Measurements from ENCODE around the gene STK38L.
A peak's percentile ranks its signal among the peaks of the same experiment; 100 is the strongest.

STK38L gene

GRCh38 chr12:27316947-27317346, 72.9 kb downstream of the STK38L start:
- DNase-seq (ENCODE audit: low read depth in 3 of 3): no peak

DNA sequence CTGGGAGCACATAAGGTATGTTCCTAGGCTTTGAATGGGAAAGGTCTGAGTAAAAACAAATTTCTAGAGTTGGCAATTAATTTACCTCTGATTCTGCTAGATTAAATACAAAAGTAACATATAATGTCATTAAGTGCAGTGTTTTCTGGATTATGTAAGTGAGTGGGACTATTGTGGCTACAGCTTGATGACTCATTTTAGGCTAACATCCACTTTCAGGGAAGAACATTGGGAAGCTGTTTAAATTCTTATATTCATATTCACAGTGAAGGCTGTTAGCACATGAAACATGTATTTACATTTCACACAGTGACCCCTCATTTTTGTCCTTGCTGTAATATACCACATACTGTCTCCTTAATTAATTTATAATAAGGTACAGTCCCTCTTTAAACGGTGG, 75.3 kb downstream of the STK38L start:
- no peak for DNase-seq (ENCODE audit: low read depth in 3 of 3)

- DNase-seq (ENCODE audit: low read depth in 3 of 3): no peak
Measured at GRCh38 chr12:27319848-27320247, 75.8 kb downstream of the STK38L start.

GRCh38 chr12:27324530-27324929, 80.4 kb downstream of the STK38L start:
- DNase-seq (ENCODE audit: low read depth in 3 of 3): no peak

- no peak for DNase-seq (ENCODE audit: low read depth in 3 of 3)
Measured at GRCh38 chr12:27330846-27331245, 86.8 kb downstream of the STK38L start.

DNA sequence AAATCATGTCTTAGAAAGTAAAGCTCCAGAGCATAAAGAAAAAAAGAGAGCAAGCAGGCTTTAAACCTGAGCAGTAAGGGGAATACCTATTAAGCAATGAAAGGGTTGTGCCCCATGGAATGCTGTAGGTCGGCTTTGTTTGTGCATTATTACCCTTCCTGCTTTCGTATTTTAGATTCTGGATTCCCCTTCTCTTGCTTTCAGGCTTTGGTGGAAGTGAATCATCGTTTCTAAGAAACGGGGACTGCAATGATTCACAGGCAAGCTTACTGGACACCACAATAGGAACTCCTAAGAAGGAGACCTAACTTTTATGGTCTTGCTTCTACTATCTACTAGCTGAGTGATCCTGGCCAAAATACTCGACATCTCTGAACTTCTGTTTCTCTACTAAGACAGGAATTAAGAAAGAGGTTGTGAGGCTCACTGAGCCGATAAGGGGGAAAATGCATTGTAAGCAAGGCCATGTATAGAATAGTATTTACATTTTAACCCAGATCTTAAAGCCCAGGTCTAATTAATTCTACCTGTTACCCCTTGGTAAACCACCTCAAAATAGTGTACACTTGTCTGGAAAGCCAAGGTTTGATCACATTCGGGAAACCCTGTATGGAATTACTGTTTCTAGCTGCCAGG, 87.3 kb downstream of the STK38L start:
- peak in 1 of 3 experiments; percentile 25 for DNase-seq (ENCODE audit: low read depth in 3 of 3)

DNA sequence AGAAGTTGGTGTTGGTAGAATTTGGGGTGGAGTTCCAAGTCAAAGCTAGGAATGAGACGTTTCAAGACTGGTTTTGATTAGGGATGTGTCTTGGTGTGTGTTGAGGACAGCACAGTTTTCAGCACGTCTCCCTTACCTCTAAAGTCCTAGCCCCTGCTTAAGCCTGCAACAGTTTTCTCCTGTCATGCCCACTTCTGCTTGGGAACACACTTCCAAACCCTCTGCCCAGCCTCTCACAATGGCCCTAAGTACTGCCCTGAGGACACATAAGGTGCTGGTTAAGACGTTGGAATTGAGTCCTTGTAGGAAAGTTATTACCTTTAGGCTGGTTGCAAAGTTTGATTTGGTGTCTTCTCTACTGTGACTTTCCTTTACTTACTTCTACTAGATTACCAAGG, 87.8 kb downstream of the STK38L start:
- no peak for DNase-seq (ENCODE audit: low read depth in 3 of 3)

DNA sequence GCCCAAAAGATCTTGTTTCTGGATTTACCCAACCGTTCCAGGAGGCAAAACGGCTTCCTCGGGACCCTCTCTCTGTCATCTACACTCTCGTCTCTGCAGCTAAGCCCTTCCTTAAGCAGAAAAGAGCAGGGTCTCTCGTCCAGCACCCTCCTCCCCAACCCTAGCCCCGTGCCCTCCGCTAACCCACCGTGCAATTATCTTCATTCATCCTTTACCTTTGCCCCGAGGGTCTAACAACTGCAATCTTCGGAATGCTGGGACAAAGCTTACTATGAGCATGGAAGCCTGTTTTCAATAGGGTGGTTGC, 88.3 kb downstream of the STK38L start:
- no peak for DNase-seq (ENCODE audit: low read depth in 3 of 3)

DNA sequence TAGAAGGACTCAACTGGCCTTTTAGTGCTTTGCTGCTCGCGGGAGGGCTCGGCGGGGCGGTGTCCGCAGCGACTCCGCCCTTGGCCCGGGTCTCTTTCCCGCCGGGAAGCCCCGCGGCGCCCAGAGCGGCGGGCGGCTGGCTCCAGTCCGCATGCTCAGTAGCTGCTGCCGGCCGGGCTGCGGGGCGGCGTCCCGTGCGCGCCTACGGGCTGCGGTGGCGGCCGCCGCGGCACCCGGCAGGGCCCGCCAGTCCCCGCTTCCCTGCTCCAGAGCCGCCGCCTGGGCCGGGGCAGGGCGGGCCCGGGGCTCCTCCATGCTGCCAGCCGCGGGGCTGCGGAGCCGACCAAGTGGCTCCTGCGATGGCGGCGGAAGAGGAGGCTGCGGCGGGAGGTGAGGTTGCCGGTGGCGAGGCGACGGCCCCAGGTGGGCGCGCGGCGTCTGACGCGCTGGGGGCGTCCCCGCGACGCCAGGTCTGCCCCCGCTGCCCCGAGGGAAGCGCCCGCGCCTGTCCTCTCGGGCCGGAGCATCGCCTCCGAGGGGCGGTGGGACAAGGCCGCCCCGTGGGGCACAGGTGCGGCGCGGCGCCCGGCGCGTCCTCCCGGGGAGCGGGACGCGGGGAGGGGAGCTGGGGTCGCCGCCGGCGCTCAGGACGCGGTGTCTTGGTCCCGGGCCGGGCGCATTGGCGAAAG, 88.8 kb downstream of the STK38L start, which contains the start of gene BMAL2:
Gene BMAL2, plus strand, starts transcription at position 123 of the 689 bp plus-strand sequence. Its CDS starts 237 bp downstream, at position 360.
- DNase-seq (ENCODE audit: low read depth in 3 of 3): peak in 1 of 3 experiments; percentile 38

DNA sequence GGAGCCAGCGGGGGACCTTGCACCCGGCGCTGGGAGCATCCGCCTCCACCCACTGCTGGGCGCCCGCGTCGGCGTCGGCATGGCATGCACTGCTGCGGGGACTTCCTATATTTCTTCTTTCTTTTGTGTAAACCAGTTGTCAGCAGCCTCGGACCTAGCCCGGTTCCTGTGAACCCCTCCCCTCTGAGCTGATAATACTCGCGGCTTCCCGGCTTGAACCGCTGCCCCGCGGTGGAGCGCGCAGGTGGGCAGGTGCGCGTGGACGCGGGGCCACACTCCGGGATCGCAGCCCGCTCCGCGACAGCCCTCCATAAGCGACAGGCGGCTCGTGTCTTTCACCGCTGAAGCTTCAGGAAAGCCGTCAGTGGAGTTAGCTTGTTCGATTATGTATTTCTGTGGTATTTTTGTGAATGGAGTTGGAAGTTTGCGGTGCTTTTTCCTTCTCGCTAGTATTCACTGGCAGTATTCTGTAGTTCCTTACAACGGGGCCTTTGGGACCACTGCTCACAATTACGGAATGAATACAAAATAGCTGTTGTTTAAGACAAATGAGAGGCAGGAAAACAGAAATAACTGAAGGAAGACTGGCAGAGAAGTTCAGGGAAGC, 89.4 kb downstream of the STK38L start:
- peak in 1 of 3 experiments; percentile 35 for DNase-seq (ENCODE audit: low read depth in 3 of 3)

DNA sequence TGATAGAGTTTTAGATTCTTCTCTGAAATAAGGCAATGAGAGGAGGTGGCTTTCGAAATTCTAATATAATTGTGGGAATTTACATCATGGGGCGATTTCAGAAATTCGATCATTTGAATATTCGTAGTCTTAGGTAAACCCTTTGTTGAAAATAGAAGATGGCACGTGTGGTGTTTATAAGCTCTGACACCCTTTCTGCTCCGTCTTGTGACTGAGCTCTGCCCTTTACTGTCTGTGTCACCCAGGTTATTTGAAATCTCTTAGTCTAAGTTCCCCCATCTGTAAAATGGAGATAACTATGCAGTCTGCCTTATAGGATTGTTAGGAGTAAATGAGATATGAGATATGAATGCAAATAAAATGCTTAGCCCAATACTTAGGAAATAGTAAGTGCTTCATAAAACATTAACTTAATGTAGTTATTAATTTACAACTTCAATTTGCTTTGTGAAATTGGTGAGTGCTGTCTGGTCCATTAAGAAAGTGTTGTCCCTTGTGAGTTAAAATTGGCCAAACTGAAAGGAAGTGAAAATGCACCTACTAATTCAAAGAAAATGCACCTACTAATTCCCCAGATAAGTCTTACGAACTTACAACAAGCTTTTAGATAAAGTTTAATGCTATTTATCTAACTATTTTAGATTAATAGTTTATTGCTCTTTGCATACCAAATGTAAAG, 90.1 kb downstream of the STK38L start:
- no peak for DNase-seq (ENCODE audit: low read depth in 3 of 3)

DNA sequence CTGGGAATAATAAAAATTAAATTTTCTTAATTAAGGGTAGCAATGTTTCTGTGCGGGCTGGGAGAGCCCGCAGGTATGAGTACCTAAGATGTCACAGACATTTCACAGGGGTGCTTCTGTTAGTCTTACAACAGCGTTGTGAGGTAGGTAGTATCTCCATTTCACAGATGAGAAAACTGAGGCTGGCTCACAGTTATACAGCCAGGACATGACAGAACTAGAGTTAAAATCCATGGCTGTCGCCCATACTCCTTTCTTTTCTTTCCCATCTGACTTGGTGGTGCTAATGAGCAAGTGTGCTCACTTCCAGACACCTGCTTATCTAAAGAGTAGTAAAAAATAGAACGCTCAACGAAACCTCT, 90.6 kb downstream of the STK38L start:
- DNase-seq (ENCODE audit: low read depth in 3 of 3): no peak

DNA sequence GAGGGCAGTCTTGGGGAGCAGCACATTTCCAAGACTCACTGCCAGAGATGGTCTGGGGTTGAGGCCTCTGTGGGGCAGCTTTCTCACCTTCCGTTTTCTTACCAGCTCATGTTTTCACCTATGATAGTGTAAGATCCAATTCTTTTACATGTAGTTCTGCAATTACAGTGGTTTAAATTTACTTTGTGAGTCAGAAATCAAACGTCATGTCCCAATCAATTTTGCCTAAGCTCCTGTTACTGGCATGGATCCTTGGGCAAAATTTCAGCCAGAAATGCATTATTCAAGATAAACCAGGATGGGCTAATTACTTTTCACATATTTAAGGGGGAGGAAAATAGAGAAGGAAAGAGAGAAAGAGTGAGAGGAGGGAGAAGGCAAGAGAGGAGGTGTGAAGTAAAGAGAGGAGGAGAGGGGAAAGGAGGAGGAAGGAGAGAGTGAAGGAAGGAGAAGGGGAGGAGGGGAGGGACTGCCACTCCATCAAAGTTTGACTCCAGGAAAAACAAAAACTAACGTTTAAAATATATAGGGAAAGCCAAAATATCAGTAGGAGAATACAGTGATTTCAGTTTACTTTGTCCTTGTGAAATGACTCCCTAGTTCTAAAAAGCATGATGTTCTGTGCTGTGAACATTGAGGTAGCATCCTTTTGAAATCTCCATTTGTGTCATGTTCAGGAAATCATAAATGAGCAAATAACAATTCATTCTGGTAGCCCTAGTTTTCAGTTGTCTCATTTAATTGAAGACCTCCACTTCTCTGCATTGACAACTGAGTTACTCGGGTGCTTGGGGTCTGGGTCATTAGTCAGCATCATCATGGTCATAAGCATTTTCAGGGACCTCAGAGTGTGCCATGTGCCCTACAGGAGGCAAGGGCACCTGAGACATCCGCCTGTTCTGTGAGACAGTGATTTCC, 91.5 kb downstream of the STK38L start:
- no peak for DNase-seq (ENCODE audit: low read depth in 3 of 3)

GRCh38 chr12:27336282-27336653, 92.2 kb downstream of the STK38L start:
- DNase-seq (ENCODE audit: low read depth in 3 of 3): no peak

DNA sequence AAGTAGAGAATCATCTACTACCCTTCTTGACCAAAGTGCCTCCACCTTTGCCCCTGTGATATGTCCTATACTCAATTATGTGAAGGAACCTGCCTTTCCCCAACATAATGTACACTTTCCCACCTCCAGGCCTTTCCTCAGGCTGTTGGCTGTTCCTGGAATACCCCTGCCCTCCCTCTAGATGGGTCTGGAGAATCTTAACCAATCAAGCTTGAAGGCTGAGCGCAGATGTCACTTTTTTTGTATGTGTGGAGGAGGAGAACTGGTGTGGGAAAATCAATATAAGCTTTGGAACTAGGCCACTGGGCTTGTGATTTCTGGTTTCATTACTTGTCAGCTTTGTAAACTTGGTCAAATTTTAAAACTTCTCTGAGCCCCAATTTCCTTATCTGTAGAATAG, 93.3 kb downstream of the STK38L start:
- no peak for DNase-seq (ENCODE audit: low read depth in 3 of 3)

DNA sequence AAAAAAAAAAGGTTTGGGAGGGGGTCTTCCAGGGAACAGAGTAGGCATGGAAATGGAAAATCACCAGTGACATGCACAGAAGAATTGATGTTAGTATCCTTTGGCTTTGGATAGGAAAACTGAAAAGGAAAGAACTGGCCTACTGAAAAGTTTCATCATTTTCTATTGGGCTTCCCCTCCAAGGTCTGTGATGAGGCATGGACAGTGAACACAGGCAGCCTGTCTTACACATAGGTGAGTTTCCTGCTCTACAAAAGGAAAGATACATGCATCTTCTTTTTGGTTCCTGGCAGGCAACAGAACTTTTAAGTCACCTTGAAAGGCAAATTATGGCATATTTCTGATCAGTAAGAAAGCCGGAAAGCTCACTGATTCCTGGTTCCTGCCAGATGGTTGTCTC, 94.4 kb downstream of the STK38L start:
- DNase-seq (ENCODE audit: low read depth in 3 of 3): no peak

DNA sequence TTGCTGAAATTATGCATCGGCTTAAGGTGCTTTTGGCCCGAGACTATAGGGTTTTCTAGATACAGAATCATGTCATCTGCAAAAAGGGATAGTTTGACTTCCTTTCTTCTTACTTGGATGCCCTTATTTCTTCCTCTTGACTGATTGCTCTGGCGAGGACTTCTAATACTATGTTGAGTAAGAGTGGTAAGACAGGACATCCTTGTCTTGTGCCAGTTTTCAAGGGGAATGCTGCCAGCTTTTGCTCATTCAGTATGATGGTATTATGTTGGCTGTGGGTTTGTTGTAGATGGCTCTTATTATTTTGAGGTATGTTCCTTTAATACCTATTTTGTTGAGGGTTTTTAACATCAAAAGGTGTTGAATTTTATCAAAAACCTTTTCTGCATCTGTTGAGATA, 96.9 kb downstream of the STK38L start:
- no peak for DNase-seq (ENCODE audit: low read depth in 3 of 3)

DNA sequence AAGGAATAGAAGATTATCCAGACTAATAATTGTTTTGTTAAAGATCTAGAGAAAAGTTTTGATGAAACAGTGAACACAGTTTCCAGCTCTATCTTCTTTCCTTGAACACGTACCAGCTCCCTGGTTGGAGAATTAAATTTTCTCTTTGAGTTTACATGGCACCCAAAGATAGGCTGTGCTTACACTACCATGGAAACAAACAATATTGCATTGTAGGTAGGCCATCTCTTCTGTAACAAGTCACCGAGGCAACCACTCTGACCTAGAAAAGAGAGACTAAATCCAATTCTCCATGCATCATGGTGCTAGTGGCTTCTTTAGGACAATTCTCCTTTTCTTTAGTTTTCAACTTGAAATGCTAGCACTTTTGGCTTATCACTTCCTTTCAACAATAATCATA, 98.5 kb downstream of the STK38L start:
- no peak for DNase-seq (ENCODE audit: low read depth in 3 of 3)

DNA sequence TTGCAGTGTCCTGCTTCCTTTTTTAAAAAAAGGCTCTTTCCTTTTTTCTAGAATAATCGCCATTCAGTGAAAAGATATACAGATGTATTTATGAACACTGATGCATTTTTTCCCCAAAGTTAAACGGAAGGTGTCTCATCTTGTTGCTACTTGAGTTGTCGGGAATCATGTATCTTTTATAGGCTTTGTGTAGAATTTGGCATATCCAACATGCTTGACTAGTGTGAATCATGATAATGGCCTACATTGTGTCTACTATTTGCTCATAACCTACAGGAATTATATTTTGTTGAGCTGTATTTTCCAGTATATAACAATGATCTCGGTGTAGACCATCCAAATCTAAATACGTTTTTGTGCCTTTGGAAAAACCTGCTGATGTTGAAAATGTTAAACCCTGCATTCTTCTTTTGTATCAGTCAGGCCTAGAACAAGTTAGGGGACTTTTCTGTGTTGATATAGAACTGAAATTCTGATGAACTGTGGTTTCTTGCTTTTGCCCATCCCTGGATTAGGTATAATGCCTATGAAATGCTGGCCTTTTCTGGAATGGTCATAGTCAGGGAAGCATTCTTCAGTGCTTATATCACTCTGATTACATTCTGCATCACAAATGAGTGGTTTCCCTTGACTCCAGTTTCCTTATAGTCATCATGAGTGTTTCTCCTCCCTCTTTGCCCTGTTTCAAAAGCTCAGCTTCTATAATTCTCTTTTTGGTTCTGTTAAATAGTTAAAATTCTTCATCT, 99.3 kb downstream of the STK38L start:
- no peak for DNase-seq (ENCODE audit: low read depth in 3 of 3)

GRCh38 chr12:27344246-27344645, 100.2 kb downstream of the STK38L start:
- DNase-seq (ENCODE audit: low read depth in 3 of 3): no peak

DNA sequence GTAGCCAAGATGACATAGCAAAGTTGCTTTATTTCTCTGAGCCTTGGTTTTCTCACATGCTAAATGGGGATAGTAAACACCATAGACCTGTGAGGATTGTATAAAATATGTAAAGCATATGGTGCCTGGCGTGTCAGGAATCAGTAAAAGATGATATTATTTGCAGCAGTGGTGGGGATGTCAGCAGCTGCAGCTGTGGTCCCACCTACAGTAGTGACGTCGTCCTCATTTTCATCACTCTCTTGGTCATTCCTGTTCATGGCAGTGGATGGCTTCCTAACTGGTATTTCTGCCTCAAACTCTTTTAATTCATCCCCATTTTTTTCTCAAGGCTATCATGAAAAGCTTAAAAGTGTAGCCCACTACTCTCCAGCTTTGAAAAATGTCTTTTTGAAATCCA, 100.7 kb downstream of the STK38L start:
- DNase-seq (ENCODE audit: low read depth in 3 of 3): no peak

Data from stimulated activated CD4-positive, alpha-beta T cell treated with anti-CD3 and anti-CD28 coated beads, TNF-alpha, amount 100 ng/mL, for 24 hours (primary cell).